Measurements from ENCODE around the gene EML1. TPM values are rescaled to one million over a fixed set of nuclear protein-coding genes. Genes with fewer than 3 reads are reported as not detected.

Gene EML1
- total RNA-seq, 4 donors from 2014 or later, result 92.3 to 131 (median 119) TPM

DNA sequence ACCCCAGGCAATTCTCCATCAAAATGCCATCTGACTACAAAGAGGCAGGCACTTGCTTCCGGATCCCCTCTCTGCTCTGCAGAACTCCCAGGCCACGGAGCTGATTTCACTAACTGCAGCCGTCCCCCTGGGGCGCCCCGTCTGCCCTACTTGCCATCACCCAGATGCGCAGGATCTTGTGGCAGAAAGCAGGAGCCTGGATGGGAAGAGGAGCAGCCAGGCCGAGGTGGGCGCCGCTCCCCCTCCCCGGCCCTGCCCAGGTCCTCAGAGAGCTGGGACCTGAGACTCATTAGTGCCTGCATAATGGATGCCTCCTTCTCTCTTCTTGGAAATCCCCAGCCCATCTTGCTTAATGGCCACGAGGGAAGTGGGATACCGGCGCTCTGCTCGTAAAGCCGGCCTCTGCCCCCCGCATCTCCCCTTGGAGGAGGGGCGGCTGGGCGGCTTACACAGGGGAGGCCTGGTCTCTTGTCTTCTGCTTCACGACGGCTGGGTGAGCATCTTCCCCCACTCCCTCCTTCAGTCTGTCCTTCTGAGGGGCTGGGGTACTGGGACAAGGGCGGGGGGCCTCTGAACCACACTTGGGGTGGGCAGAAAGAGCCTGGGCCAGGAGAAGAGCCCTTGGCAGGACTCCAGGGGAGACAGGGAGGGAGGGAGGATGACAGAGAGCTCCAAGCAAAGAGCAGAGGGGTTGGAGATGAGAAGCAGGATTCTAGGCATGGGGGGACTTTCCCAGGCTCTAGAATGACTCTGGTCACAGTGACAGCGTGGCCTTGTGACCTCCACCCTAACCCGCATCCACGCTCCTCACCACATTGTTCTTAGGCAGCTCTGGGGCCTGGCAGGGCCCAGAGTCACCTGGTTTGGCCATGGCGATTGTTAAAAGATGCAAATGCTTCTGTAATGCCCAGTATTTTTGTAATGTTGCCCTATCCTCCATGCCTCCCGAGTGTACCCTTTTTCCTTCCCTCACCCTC is 19.4 kb upstream of the EML1 start:
- WGBS, result 70% methylated on average over 26 of the region's 26 CpGs
- Histone ChIP-seq H3K9me3 (peaks cover 0 to 8% (median 2%) of the 10 kb centered on the region in 4 donors), H3K27ac (replicated peaks in 1 of 4) (peak overlapping the region; percentile 68 to 85 (median 78)), H3K4me1 (peaks cover 21 to 50% (median 41%) of the 10 kb centered on the region in 4 donors), H3K4me3 (no peak overlapping the region), H3K36me3 (no peaks in the 10 kb centered on the region), H3K27me3 (no peaks in the 10 kb centered on the region)
- TF ChIP-seq EP300 (IDR thresholded peaks at IDR 0.05), result no peak
- TF ChIP-seq, protein P1, sequence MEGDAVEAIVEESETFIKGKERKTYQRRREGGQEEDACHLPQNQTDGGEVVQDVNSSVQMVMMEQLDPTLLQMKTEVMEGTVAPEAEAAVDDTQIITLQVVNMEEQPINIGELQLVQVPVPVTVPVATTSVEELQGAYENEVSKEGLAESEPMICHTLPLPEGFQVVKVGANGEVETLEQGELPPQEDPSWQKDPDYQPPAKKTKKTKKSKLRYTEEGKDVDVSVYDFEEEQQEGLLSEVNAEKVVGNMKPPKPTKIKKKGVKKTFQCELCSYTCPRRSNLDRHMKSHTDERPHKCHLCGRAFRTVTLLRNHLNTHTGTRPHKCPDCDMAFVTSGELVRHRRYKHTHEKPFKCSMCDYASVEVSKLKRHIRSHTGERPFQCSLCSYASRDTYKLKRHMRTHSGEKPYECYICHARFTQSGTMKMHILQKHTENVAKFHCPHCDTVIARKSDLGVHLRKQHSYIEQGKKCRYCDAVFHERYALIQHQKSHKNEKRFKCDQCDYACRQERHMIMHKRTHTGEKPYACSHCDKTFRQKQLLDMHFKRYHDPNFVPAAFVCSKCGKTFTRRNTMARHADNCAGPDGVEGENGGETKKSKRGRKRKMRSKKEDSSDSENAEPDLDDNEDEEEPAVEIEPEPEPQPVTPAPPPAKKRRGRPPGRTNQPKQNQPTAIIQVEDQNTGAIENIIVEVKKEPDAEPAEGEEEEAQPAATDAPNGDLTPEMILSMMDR (IDR thresholded peaks at IDR 0.05), result no peak
- TF ChIP-seq POLR2AphosphoS5 (IDR thresholded peaks at IDR 0.05), result no peak
- TF ChIP-seq POLR2A (IDR thresholded peaks at IDR 0.05; ENCODE audit: low read depth), result no peak
- DNase-seq (ENCODE audit: extremely low spot score), result no peak
- intact Hi-C loops (cut with DNase I), result no loop called here

DNA sequence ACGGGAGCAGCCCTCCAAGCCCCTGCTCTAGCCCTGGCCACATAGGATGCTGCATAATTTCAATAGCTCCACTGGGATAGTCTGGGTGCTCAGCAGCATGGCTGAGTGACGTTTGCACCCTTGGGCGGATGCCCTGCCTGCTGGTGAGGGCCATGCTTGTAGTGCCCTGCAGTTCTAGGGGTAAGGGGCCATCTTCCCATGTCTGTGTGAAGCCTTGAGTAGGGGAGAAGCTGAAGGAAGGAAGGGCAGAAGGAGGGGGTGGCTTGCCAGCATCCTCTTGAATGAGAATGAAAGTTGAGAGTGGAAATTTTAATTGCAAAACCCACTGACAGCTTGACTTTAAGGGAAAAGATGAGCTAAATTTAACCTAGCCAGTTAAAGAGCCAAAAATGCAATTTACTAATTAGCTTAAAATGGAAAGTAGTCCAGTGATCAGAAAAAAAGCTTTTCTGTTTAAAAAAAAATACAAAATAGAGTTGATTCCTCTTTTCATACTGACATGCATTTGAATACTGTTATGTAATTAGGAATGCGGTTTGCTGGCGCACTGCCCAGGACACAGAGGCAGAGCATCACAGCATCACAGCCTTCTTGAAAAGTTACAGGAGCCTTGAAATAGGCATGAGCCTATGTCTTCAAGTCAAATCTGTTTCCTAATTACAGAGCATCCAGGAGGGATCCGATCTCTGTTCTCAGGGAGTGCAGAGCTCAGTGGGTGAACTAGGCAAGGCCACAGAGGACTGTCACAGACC is 18.5 kb upstream of the EML1 start:
- no peak for DNase-seq (ENCODE audit: extremely low spot score)
- 42% methylated on average over 5 of the region's 6 CpGs for WGBS
- intact Hi-C loops (cut with DNase I), result no loop called here
- peaks cover 21 to 44% (median 39%) of the 10 kb centered on the region in 4 donors for H3K4me1 ChIP-seq
- H3K36me3 ChIP-seq, result no peaks in the 10 kb centered on the region
- peak overlapping the region; percentile 68 to 85 (median 78) for H3K27ac ChIP-seq (replicated peaks in 1 of 4)
- no peaks in the 10 kb centered on the region for H3K27me3 ChIP-seq
- TF ChIP-seq EP300 (IDR thresholded peaks at IDR 0.05) (no peak), POLR2AphosphoS5 (IDR thresholded peaks at IDR 0.05) (peak in 1 of 2 donors; percentile 49)
- peaks cover 0 to 8% (median 3%) of the 10 kb centered on the region in 4 donors for H3K9me3 ChIP-seq
- H3K4me3 ChIP-seq, result no peak overlapping the region

DNA sequence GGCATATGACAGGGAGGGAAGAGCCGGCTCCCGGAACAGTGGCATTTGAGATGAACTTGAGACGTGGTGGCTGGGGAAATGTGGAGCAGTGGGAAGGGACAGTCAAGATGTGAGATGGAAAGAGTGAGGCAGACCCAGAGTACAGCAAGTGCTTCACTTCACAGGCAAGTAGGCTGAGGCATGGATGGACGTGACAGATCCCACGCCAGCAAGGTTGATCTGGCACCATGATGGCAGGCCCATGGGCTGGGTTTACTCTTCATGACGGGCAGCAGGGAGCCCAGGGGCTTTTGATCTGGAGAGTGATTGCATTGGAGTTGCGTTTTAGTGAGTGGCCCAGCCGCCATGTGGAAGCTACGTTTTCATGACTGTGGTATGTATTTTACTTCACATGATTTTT is 17.9 kb upstream of the EML1 start:
- peak overlapping the region; percentile 68 to 85 (median 78) for H3K27ac ChIP-seq (replicated peaks in 1 of 4)

DNA sequence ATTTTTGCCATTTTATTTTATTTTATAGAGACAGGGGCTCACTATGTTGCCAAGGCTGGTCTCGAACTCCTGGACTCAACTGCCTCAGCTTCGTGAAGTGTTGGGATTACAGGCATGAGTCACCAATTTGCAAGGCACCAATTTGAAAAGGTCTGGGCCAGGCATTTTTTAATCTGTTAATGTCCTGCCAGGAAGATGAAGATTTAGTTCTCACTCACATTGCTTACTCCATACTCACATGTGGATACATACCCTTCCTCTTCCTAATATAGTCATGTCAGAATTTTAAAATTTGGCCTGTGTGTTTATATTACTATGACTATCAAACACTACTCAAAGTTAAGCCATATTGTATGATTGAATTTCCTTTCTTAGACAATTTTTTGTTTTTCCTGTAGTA is 15.3 kb upstream of the EML1 start:
- intact Hi-C loops (cut with DNase I), result no loop called here
- WGBS, result 83% methylated on average over 2 of the region's 2 CpGs
- Histone ChIP-seq H3K4me3 (no peak overlapping the region), H3K36me3 (no peaks in the 10 kb centered on the region), H3K27me3 (no peaks in the 10 kb centered on the region), H3K4me1 (peaks cover 21 to 28% (median 26%) of the 10 kb centered on the region in 4 donors), H3K27ac (replicated peaks in 1 of 4) (peak overlapping the region in 2 of 4 donors; percentile 4 to 35), H3K9me3 (peaks cover 0 to 8% (median 3%) of the 10 kb centered on the region in 4 donors)
- DNase-seq (ENCODE audit: extremely low spot score), result no peak
- TF ChIP-seq EP300 (IDR thresholded peaks at IDR 0.05), result no peak
- TF ChIP-seq POLR2A (IDR thresholded peaks at IDR 0.05; ENCODE audit: low read depth), result no peak
- TF ChIP-seq, protein P1 (IDR thresholded peaks at IDR 0.05), result no peak
- TF ChIP-seq POLR2AphosphoS5 (IDR thresholded peaks at IDR 0.05), result no peak

More for the DNA sequence above, 17.9 kb upstream of the EML1 start:
- no peaks in the 10 kb centered on the region for H3K27me3 ChIP-seq
- H3K4me1 ChIP-seq, result peaks cover 21 to 44% (median 39%) of the 10 kb centered on the region in 4 donors
- H3K9me3 ChIP-seq, result peaks cover 0 to 8% (median 3%) of the 10 kb centered on the region in 4 donors
- no peak for DNase-seq (ENCODE audit: extremely low spot score)
- WGBS, result 65% methylated on average over 9 of the region's 9 CpGs
- intact Hi-C loops (cut with DNase I), result no loop called here
- H3K4me3 ChIP-seq, result no peak overlapping the region
- TF ChIP-seq EP300 (IDR thresholded peaks at IDR 0.05) (no peak), POLR2AphosphoS5 (IDR thresholded peaks at IDR 0.05) (no peak), POLR2A (IDR thresholded peaks at IDR 0.05; ENCODE audit: low read depth) (no peak)
- TF ChIP-seq, protein P1 (IDR thresholded peaks at IDR 0.05), result no peak
- no peaks in the 10 kb centered on the region for H3K36me3 ChIP-seq

DNA sequence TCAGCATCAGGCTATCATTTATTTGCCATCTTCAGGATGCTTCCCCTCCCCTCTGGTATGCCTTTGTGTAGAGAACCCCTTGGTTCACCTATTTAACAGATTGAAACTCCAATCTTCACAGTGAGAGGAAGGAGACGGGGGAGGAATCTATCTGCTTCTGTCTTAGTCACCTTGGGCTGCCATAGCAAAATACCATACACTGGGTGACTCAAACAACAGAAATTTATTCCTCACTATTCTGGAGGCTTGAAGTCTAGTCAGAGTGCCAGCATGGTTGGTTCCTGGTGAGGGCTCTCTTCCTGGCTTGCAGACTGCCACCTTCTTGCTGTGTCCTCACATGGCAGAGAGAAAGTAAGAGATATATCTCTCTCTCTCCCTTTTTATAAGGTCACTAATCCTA is 13.5 kb upstream of the EML1 start:
- H3K27ac ChIP-seq (replicated peaks in 1 of 4), result no peak overlapping the region
- H3K9me3 ChIP-seq, result peaks cover 0 to 8% (median 3%) of the 10 kb centered on the region in 4 donors
- intact Hi-C loops (cut with DNase I), result no loop called here
- no peaks in the 10 kb centered on the region for H3K36me3 ChIP-seq
- no peak for TF ChIP-seq EP300 (IDR thresholded peaks at IDR 0.05)
- TF ChIP-seq POLR2AphosphoS5 (IDR thresholded peaks at IDR 0.05), result no peak
- no peak for TF ChIP-seq POLR2A (IDR thresholded peaks at IDR 0.05; ENCODE audit: low read depth)
- no peak for DNase-seq (ENCODE audit: extremely low spot score)
- WGBS, result 77% methylated on average over 1 of the region's 1 CpG
- H3K4me1 ChIP-seq, result peaks cover 6 to 10% (median 8%) of the 10 kb centered on the region in 4 donors
- H3K27me3 ChIP-seq, result no peaks in the 10 kb centered on the region
- H3K4me3 ChIP-seq, result no peak overlapping the region

Measured in esophagus muscularis mucosa (tissue), 4 donors.